GM12892 (cell line): ENCODE data around the gene RXFP2.

ENCODE experiments used
- POLR2AphosphoS5 ChIP-seq: IDR thresholded peaks from 2 replicates; pipeline ENCODE4 v1.6.1; 2011; ENCODE audit warnings: low read depth, low read length, control low read depth
- TAF1 ChIP-seq: IDR thresholded peaks from 2 replicates; pipeline ENCODE4 v1.6.1; 2011; ENCODE audit warnings: low read depth, mild to moderate bottlenecking, control low read depth, low read length, borderline replicate concordance

DNA sequence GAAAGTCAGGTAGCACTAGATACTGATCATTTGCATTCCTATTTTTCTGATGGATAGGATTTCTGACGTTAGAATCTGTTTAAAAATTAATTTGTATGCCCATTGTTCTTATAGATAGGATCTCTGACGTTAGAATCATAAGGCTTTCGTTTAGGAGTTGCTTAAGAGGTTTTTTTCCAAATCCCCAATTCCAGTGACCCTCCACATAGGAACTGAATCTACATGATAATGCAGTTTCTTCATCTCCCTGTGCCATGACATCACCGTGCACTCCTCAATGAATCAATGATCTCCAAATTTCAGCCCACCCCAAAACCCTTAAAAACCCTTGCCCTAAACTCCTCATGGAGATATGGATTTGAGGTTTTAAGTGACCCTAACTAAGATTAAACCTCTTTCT is 87.2 kb downstream of the RXFP2 start:
- no peak for TF ChIP-seq TAF1
- no peak for TF ChIP-seq POLR2AphosphoS5
